GM21786 (cell line): Measurements from ENCODE around the gene IL10RB.
"Not testable (repeated sequence)": the region's sequence is repeated elsewhere in the genome, so short reads cannot be mapped to it uniquely, and the experiment has no call there.

Experiments used
- ATAC-seq: cut with Tn5 transposase; IDR thresholded peaks from one replicate; pipeline ENCODE4 v1.9.1; 2021; ENCODE audit not compliant: unreplicated experiment

The IL10RB gene

GRCh38 chr21:33240404-33240803 is 25.8 kb upstream of the IL10RB start:
- ATAC-seq: no peak

- ATAC-seq: no peak
These were observed 24.3 kb upstream of the IL10RB start for GRCh38 chr21:33241846-33242245.

GRCh38 chr21:33242846-33243245 is 23.3 kb upstream of the IL10RB start:
- not testable (repeated sequence) for ATAC-seq

GRCh38 chr21:33244082-33244778 is 21.9 kb upstream of the IL10RB start:
- no peak for ATAC-seq

- ATAC-seq: no peak
These were observed 21.4 kb upstream of the IL10RB start for GRCh38 chr21:33244779-33245105.

- ATAC-seq: no peak
These were observed 20.8 kb upstream of the IL10RB start for GRCh38 chr21:33245289-33245918.

GRCh38 chr21:33246506-33246905 is 19.7 kb upstream of the IL10RB start:
- no peak for ATAC-seq

GRCh38 chr21:33246963-33247362 is 19.2 kb upstream of the IL10RB start:
- no peak for ATAC-seq

GRCh38 chr21:33247599-33247998 is 18.6 kb upstream of the IL10RB start:
- no peak for ATAC-seq

- no peak for ATAC-seq
These were observed 16.7 kb upstream of the IL10RB start for GRCh38 chr21:33249331-33250002.

- no peak for ATAC-seq
These were observed 15.0 kb upstream of the IL10RB start for GRCh38 chr21:33251119-33251518.

- ATAC-seq: not testable (repeated sequence)
These were observed 12.8 kb upstream of the IL10RB start for GRCh38 chr21:33253382-33253781.

- no peak for ATAC-seq
These were observed 11.4 kb upstream of the IL10RB start for GRCh38 chr21:33254766-33255165.

- ATAC-seq: no peak
These were observed 10.8 kb upstream of the IL10RB start for GRCh38 chr21:33255404-33255803.

- ATAC-seq: no peak
These were observed 10.1 kb upstream of the IL10RB start for GRCh38 chr21:33256019-33256418.

- ATAC-seq: no peak
These were observed 8.9 kb upstream of the IL10RB start for GRCh38 chr21:33257094-33257803.

GRCh38 chr21:33258475-33258874 is 7.7 kb upstream of the IL10RB start:
- no peak for ATAC-seq

GRCh38 chr21:33259428-33259827 is 6.7 kb upstream of the IL10RB start:
- ATAC-seq: no peak

GRCh38 chr21:33259995-33260394 is 6.2 kb upstream of the IL10RB start:
- ATAC-seq: no peak

GRCh38 chr21:33261635-33262034 is 4.5 kb upstream of the IL10RB start:
- ATAC-seq: no peak

- no peak for ATAC-seq
These were observed 3.2 kb upstream of the IL10RB start for GRCh38 chr21:33262921-33263320.

GRCh38 chr21:33264561-33264960 is 1.6 kb upstream of the IL10RB start:
- no peak for ATAC-seq
